Stimulated activated naive CD8-positive, alpha-beta T cell treated with anti-CD3 and anti-CD28 coated beads, Interleukin-15, amount 100 ng/mL, for 72 hours (primary cell): ENCODE data around the gene RNASET2.
A peak's percentile ranks its signal among the peaks of the same experiment; 100 is the strongest.
"Not testable (repeated sequence)": the region's sequence is repeated elsewhere in the genome, so short reads cannot be mapped to it uniquely, and the experiment has no call there.

ENCODE experiments used
- ATAC-seq: fragments of 150-1000 bp; cut with Tn5 transposase; 2 replicates; pipeline ENCODE4 v1.10.0; 2021; ENCODE audit warnings: mild to moderate bottlenecking, moderate library complexity
- DNase-seq, 2 donors: peaks; one replicate each; pipeline ENCODE4 v3.0.0; 2021 to 2022
- H3K27ac Mint-ChIP-seq, 2 donors: one replicate each; pipeline ENCODE4 v1.8.0; 2022; ENCODE audit warnings: mild to moderate bottlenecking in 2 of 2, mixed read lengths in 2 of 2, moderate library complexity in 2 of 2
- H3K27me3 Mint-ChIP-seq: one replicate; pipeline ENCODE4 v1.8.0; 2022; ENCODE audit warnings: mixed read lengths
- H3K4me1 Mint-ChIP-seq: one replicate; pipeline ENCODE4 v1.8.0; 2022; ENCODE audit warnings: mild to moderate bottlenecking, mixed read lengths
- H3K4me3 Mint-ChIP-seq, 2 donors: one replicate each; pipeline ENCODE4 v1.8.0; 2022; ENCODE audit warnings: mild to moderate bottlenecking in 2 of 2, mixed read lengths in 2 of 2, moderate library complexity in 1 of 2
- H3K9me3 Mint-ChIP-seq, 2 donors: one replicate each; pipeline ENCODE4 v1.8.0; 2022; ENCODE audit warnings: mixed read lengths in 2 of 2

RNASET2 gene

DNA sequence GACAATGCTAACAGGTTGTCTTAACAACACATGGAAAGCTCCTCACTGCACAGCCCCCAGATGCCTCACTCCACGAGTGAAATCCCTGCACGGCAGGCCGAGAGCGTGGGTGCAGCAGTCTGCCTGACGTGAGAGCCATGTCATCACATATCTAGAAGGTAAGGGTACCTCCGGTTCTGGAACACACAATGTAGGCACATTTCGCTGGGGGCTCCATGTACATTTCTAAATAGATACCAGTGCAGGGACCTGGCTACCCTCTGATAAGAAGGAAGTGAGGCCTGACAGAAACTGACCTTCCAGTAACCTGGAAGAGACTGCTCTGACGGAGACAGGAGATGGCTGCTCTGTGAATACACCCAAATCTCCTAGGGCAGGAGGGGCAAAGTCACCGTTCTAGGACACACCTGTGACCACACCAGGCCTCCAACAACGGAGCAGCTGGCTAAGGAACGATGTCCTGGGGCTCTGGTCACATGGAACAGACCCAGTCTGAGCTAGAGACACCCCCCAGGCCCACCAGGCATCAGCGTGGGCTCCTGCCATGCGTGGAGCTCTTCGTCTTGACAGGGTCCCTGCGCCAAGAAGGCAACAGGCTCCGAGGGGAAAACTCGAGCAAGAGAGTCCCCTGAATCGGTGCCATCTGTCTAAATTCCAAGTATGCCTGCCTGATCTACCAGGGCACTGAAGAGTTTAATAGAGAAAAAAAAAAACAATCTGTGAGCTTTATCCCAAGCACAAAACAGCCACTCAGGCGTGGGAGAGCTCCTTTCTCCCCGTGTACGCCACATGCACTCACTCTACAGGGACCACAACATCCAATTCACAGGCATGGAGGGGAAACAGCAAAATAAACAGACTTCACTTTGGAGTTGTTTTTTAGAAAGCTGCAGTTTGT is 27.5 kb downstream of the RNASET2 start:
- Mint-ChIP-seq H3K4me1 (peaks cover 24% of the 10 kb centered on the region), H3K27me3 (no peaks in the 10 kb centered on the region), H3K4me3 (no peak overlapping the region), H3K9me3 (no peaks in the 10 kb centered on the region), H3K27ac (peak overlapping the region; percentile 28 to 72)
- ATAC-seq (no peak), DNase-seq (no peak)

GRCh38 chr6:166927935-166928643 is 28.3 kb downstream of the RNASET2 start:
- no peak for ATAC-seq
- Mint-ChIP-seq H3K27ac (no peak overlapping the region), H3K4me3 (no peak overlapping the region), H3K4me1 (peaks cover 24% of the 10 kb centered on the region), H3K9me3 (no peaks in the 10 kb centered on the region), H3K27me3 (no peaks in the 10 kb centered on the region)
- DNase-seq = no peak

- DNase-seq (no peak), ATAC-seq (no peak)
- H3K4me3 Mint-ChIP-seq = no peak overlapping the region
- H3K4me1 Mint-ChIP-seq = peaks cover 24% of the 10 kb centered on the region
- H3K9me3 Mint-ChIP-seq = no peaks in the 10 kb centered on the region
- peak overlapping the region in 1 of 2 donors; percentile 41 for H3K27ac Mint-ChIP-seq
- no peaks in the 10 kb centered on the region for H3K27me3 Mint-ChIP-seq
These were observed 29.0 kb downstream of the RNASET2 start for GRCh38 chr6:166927240-166927934.

GRCh38 chr6:166926748-166927147 is 29.6 kb downstream of the RNASET2 start:
- Mint-ChIP-seq H3K27ac (no peak overlapping the region), H3K27me3 (no peaks in the 10 kb centered on the region)
- ATAC-seq = no peak

GRCh38 chr6:166925141-166925996 is 31.0 kb downstream of the RNASET2 start:
- no peaks in the 10 kb centered on the region for H3K9me3 Mint-ChIP-seq
- no peaks in the 10 kb centered on the region for H3K27me3 Mint-ChIP-seq
- ATAC-seq (peak; percentile 50), DNase-seq (no peak)
- H3K4me3 Mint-ChIP-seq = no peak overlapping the region
- H3K27ac Mint-ChIP-seq = no peak overlapping the region
- H3K4me1 Mint-ChIP-seq = peaks cover 9% of the 10 kb centered on the region

More at GRCh38 chr6:166926748-166927147, 29.6 kb downstream of the RNASET2 start:
- Mint-ChIP-seq H3K4me1 (peaks cover 20% of the 10 kb centered on the region), H3K9me3 (no peaks in the 10 kb centered on the region), H3K4me3 (no peak overlapping the region)
- DNase-seq = no peak

DNA sequence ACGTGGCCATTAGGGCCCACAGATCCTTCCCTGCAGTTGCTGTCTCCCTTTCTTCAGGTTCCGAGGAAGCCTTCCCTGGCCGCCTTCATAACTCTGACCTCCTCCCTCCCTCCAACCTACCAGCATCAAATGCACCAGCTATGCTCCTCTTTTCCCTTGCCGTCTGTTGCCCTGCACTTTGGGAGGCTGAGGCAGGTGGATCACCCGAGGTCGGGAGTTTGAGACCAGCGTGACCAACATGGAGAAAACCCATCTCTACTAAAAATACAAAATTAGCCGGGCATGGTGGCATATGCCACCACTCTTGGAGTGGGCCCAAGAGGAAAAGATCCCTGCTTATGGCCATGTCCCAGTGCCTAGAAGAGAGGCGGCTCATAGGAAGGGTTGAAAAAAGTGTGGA is 31.8 kb downstream of the RNASET2 start:
- no peak for ATAC-seq

DNA sequence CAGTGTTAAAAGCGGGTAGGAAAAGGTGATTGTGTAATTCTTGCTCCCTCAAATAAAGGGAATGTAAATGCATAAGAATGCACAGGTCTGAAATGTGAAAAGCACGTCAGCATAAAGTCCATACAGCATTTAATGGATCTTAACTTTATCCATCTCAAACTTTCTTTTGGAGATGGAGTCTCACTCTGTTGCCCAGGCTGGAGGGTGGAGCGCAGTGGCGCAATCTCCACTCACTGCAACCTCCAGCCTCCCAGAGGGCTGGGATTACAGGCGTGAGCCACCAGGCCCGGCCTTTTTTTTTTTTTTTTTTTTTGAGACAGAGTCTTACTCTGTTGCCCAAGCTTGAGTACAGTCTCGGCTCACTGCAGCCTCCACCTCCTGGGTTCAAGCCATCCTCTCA is 33.4 kb downstream of the RNASET2 start:
- Mint-ChIP-seq H3K9me3 (peaks cover 0 to 4% of the 10 kb centered on the region in 2 donors), H3K4me3 (no peak overlapping the region), H3K27me3 (no peaks in the 10 kb centered on the region), H3K4me1 (no peaks in the 10 kb centered on the region), H3K27ac (no peak overlapping the region)
- no peak for DNase-seq
- ATAC-seq = no peak

More for the DNA sequence above, 31.8 kb downstream of the RNASET2 start:
- H3K9me3 Mint-ChIP-seq = no peaks in the 10 kb centered on the region
- DNase-seq = no peak
- H3K4me3 Mint-ChIP-seq = no peak overlapping the region
- peaks cover under 1% of the 10 kb centered on the region for H3K4me1 Mint-ChIP-seq
- no peaks in the 10 kb centered on the region for H3K27me3 Mint-ChIP-seq
- H3K27ac Mint-ChIP-seq = no peak overlapping the region

GRCh38 chr6:166921570-166921969 is 34.8 kb downstream of the RNASET2 start:
- Mint-ChIP-seq H3K4me1 (no peaks in the 10 kb centered on the region), H3K27ac (no peak overlapping the region), H3K27me3 (no peaks in the 10 kb centered on the region), H3K4me3 (no peak overlapping the region), H3K9me3 (peaks cover 0 to 4% of the 10 kb centered on the region in 2 donors)
- no peak for ATAC-seq
- DNase-seq = no peak

DNA sequence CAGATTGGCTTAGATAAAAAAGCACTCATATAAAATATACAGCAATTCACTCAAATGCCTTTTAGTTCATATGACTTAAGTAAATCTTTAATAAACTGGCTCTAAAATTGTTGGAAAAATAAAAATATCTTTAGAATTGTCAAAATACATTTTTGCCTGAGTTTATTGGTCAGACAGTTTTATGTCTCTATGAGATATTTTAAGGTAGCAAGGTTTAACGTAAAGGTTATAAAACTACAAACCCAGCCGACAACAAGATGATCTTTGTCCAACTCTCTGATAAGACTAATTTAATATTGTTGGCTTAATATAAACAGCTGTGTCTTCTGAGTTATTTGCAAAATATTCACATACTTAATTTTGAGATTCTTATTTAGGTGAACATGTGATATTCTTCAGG is 39.5 kb downstream of the RNASET2 start:
- ATAC-seq = no peak
- Mint-ChIP-seq H3K9me3 (peaks cover 4 to 8% of the 10 kb centered on the region in 2 donors), H3K27ac (no peak overlapping the region), H3K27me3 (no peaks in the 10 kb centered on the region), H3K4me1 (no peaks in the 10 kb centered on the region), H3K4me3 (no peak overlapping the region)
- no peak for DNase-seq

GRCh38 chr6:166915484-166915883 is 40.9 kb downstream of the RNASET2 start:
- not testable (repeated sequence) for ATAC-seq, H3K27ac Mint-ChIP-seq, H3K9me3 Mint-ChIP-seq

DNA sequence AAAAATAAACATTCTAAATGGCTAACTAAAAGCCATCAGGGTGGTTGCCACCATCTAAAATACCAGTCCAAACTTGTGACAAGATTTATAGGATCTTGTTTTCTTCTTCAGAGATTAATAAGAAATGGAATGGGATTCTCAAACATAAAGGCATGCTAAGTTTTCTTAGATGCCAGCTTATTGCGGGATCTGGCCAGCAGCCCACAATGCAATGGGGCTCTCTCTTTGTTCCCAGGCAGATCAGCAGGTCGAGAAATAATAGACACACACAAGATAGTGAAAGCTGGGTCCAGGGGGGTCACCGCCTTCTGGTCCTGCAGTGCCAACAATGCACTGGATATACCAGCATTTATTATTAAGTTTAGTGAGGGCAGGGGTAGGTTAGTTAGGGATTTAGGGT is 41.4 kb downstream of the RNASET2 start:
- H3K27me3 Mint-ChIP-seq, ATAC-seq, H3K27ac Mint-ChIP-seq, DNase-seq, H3K9me3 Mint-ChIP-seq, H3K4me3 Mint-ChIP-seq, H3K4me1 Mint-ChIP-seq: not testable (repeated sequence)

More at GRCh38 chr6:166915484-166915883, 40.9 kb downstream of the RNASET2 start:
- not testable (repeated sequence) for H3K4me3 Mint-ChIP-seq, DNase-seq, H3K27me3 Mint-ChIP-seq, H3K4me1 Mint-ChIP-seq

DNA sequence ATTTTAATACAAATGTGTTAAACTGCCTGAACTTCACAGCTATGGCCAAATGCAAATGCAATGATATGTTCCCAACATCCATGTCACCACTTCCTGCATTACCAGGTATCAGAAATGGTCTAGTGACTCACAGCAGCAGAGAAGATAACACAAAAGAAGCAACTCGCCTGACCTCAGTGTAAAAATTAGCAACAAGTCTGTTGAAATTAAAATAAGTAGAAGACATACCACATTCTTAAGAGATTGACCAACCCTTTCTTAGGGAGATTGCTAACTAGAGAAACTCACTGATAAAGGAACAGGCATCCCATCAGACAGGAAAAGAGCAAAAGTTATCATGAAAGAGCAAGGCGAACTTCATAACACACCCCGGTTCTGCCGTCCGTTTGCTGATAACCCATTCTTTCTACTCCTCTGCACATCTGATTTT is 45.1 kb downstream of the RNASET2 start:
- H3K27me3 Mint-ChIP-seq = no peaks in the 10 kb centered on the region
- DNase-seq (no peak), ATAC-seq (no peak)
- H3K4me1 Mint-ChIP-seq = peaks cover 24% of the 10 kb centered on the region
- no peak overlapping the region for H3K4me3 Mint-ChIP-seq
- H3K27ac Mint-ChIP-seq = no peak overlapping the region
- peaks cover 0 to 8% of the 10 kb centered on the region in 2 donors for H3K9me3 Mint-ChIP-seq

- H3K4me1 Mint-ChIP-seq = peaks cover 24% of the 10 kb centered on the region
- peaks cover 0 to 3% of the 10 kb centered on the region in 2 donors for H3K9me3 Mint-ChIP-seq
- no peak overlapping the region for H3K27ac Mint-ChIP-seq
- DNase-seq = no peak
- H3K27me3 Mint-ChIP-seq = no peaks in the 10 kb centered on the region
- no peak overlapping the region for H3K4me3 Mint-ChIP-seq
- no peak for ATAC-seq
These were observed 45.7 kb downstream of the RNASET2 start for GRCh38 chr6:166910601-166911000.

- Mint-ChIP-seq H3K27me3 (no peaks in the 10 kb centered on the region), H3K4me1 (peaks cover 24% of the 10 kb centered on the region), H3K9me3 (no peaks in the 10 kb centered on the region), H3K4me3 (no peak overlapping the region), H3K27ac (no peak overlapping the region)
- ATAC-seq = no peak
- no peak for DNase-seq
These were observed 47.5 kb downstream of the RNASET2 start for GRCh38 chr6:166908811-166909210.
